Fibroblast of skin of abdomen (primary cell): ENCODE measurements around the gene NBR1.
"Not testable (repeated sequence)": the region's sequence is repeated elsewhere in the genome, so short reads cannot be mapped to it uniquely, and the experiment has no call there.

Experiments
- DNase-seq: peaks from one replicate; pipeline ENCODE4 v3.0.0-alpha.2; 2013

NBR1 gene

DNA sequence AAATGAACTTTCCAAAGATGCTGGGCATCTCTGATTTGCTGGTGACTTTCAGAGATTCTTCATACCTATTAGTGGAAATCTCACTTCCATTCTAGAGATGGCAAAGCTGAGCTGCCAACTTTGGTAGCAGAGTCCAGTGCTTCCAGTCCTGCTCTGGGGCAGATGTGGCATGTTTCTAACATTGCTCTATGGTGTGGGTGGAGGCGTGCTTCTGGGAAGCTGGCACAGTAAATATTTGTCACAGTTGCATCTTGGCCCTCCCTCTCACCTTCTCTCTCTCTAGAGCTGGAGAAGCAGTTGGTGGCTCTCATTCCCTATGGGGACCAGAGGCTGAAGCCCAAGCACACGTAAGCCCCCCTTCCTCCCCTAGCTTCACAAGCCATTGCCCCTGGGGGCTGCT, 42.5 kb downstream of the NBR1 start:
- no peak for DNase-seq

DNA sequence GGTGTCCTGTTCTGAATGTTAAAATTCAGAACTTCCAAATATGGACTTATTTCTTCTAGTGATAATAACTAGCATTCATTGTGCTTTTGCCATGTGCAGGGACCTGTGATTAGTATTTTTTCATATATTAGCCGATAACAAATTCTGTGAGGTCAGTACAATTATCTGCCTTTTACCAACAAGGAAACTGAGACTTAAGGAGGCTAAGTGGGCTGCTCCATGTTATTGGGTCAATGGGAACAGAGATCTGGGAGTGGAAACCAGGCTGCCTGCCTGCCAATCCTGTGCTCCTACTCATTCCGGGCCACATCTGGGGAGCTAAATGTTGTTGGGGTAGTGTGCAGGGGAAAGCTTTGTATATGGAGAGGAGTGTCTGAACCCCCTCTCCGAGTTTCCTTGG, 44.3 kb downstream of the NBR1 start:
- no peak for DNase-seq

DNA sequence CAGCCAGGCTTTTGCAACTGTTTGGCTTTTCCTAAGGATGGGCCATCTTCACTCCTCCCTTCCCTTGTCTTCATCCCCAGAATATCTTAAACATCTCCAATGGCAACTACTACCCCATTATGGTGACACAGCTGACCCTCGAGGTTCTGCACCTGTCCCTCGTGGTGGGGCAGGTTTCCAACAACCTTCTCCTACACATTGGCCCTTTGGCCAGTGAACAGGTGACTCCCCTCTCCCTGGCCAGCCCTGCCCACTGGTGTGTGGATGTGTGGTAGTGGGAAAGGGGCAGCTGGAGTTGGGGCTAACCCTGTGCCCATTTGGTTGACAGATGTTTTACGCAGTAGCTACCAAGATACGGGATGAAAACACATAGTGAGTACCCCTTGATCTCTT, 45.4 kb downstream of the NBR1 start:
- no peak for DNase-seq

DNA sequence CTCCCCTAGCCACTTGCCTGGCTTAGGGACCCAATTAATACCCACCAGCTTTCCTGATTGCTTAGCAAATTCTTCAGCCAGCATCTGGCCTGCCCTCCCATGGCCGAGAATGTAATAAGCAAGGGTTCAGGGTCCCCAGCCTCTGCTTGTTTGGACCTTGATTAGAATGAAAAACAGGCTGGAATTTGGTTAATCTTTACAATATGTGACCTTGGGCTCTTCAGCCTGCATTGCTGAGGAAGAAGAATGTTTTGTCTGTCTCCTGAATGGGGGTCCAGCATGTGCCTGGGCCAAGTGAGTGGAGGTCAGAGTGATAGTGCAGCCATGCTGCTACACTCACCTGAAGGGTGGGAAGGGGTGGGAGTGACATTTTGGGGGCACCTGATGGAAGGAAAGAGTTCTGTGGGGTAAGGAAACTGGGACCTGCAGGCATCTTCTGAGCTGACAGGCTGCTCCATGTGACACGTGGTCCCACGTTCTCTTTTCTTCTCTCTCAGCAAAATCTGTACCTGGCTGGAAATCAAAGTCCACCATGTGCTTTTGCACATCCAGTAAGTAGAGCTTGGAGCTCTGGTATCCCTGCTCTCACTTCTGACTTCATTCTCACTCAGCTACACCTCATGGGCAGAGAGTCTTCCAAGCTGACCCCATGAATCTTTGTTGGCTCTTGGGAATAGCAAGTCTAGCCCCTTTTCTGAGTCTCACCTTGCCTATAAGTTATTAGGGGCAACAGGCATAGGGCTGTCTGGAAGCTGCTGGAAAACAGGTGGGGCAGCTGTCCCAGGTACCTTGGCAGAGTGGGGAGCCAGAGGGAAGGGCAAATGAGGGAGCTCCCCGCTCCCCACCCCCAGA, 46.0 kb downstream of the NBR1 start:
- no peak for DNase-seq

DNA sequence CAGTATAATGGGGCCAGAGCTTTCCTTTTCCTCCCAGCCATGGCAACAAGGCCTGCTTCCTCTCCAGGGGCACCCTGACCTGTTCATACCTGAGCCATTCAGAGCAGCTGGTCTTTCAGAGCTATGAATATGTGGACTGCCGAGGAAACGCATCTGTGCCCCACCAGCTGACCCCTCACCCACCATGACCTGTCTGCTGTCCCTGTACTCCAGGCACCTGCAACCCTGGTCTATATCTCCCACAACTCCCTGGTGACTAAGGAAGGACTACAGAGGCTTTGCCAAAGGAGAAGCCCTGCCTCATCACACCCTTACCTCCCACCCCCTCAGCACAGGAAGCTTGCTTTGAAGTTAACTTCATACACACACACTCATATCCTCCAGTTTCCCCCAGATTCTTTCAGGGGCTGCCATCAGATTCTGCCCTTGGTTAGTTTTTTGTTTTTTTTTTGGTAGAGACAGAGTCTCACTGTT, 46.6 kb downstream of the NBR1 start:
- no peak for DNase-seq

DNA sequence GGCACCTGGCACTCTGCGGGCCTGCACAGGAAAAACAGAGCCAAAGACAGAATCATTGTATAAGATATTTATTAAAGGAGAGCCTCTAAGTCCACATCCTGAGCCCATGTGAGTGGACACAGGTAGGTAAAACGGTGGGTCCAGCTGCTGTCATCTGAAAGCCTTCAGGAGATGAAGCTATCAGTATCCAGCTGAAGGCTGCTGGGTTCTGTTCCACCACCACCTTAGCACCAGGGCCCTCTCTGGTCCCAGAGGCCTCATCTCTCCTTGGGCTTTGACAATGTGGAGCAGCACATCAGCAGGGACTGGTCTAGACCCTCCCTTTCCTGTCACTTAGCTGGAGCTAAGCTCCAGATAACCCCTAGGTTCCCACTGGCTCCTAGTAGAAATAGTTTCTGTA, 48.0 kb downstream of the NBR1 start:
- no peak for DNase-seq

DNA sequence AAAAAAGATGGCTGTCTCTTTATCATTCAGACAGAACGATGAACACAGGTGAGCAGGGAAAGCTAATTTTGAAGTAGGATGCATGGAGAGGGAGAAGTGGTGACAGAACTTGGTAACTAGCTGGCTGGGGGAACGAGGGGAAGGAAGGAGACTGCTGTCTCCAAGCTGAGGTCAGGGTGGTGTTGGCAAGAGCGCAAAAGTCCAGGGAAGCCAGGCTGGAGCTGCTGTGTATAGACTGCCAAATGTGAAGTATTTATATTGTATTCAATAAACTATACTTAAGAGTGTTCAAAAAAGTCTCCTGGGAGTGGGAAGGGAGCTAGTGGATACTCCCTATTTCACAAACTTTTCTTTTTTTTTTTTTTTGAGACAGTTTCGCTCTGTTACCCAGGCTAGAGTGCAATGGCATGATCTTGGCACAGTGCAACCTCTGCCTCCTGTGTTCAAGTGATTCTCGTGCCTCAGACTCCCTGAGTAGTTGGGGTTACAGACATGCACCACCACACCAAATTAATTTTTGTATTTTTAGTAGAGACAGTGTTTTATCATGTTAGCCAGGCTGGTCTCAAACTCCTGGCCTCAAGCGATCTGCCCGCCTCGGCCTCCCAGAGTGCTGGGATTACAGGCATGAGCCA, 48.8 kb downstream of the NBR1 start:
- no peak for DNase-seq

DNA sequence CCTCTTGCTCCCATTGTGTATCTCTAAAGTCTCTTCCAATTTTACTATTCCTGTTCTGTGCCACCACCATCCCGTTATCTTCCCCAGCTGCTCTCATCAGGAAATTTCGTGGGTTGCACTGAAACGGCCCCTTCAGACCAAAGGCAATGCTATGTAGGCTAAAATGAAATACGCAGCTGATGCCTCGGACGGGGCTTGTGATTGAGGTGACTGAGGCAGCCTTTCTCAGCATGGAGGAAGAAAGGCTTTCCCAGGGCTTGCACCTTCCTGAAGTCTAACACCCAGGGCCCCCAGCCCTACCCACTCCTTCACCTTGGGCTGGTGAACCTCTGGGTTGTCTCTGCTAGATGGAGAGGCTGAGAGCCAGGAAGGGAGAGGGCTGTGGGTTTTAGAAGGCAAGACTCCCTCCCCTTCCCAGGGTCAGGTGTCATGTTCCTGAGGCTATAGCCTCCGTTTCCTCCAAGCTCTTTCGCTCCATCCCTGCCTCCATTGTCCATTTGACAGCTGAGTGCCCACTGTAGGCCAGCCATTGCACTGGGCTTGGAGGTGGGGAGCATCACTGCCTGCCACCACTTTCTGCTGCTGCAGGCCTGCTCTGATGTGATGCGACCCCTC, 49.6 kb downstream of the NBR1 start:
- DNase-seq = no peak

DNA sequence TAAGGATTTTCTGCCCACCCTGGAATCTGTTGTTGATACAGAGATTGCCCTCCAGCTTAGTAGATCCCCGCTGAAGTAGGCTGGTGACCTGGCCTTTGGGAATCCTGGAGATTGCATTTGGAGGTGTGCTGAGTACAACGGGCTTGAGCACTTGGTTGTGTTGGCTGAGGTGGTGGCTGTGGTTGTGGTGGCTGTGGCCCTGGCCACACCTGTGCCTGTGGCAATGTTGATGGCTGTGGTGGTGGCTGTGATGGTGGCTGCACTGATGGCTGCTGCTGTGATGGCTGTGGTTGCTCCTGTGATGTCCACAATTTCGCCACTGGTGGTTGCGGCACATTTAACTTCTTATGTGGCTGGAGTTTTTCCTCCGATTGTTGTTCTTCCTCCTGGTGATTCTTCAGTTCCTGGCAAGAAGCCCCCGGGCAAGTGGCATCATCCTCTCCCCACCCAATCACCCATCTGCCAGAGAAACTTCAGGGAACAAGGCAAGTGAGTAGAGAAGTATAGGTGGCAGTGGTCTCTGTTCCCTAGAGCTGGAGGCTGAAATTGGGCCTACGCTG, 53.2 kb downstream of the NBR1 start:
- DNase-seq = no peak

DNA sequence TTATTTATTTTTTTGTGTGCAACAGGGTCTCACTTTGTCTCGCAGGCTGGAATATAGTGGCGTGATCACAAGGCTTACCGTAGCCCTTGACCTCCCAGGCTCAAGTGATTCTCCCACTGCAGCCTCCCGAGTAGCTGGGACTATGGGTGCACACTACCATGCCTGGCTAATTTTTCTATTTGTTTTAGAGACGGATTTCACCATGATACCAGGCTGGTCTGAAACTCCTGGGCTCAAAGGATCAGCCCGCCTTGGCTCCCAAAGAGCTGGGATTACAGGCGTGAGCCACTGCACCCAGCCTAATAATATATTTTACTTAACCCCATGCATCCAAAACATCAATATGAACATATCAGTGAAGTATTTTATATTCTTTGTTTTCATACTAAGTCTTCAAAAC, 55.4 kb downstream of the NBR1 start:
- DNase-seq = no peak

DNA sequence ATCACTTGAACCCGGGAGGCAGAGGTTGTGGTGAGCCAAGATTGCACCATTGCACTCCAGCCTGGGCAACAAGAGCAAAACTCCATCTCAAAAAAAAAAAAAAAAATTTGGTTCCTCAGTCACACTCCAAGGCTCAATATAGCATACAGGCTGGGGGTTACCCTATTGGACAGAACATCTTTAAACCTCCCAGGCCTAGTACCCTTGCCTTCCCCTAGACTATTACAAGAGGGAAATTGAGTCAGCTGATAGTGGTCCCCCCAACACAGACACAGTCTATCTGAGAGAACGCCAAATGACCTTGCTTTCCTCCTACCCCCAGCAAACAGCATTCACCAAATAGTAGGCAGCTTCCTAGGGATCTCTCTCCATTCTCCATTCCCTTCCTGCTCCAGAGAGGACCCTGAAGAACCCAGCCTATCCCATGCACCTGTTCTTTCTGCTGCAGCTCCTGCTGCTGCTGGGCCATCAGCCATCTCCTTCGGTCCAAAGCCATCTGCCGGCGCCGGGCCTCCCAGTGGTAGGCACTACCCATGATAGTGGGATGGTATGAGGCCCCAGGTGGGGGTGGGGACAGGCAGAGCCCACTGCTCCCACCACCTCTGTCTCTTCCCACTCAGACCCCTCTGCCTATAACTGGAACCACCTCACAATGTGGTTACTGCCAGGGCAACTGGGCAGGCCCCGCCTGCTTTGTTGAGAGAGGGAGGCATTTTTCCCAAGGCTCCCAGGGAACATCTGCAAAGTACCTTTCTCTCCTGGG, 57.2 kb downstream of the NBR1 start, which contains the start of gene CCDC200:
CCDC200 (minus strand) TSS at position 604 of the 763 bp plus-strand sequence; CDS start at position 535, 69 bp downstream.
- DNase-seq = not testable (repeated sequence)

DNA sequence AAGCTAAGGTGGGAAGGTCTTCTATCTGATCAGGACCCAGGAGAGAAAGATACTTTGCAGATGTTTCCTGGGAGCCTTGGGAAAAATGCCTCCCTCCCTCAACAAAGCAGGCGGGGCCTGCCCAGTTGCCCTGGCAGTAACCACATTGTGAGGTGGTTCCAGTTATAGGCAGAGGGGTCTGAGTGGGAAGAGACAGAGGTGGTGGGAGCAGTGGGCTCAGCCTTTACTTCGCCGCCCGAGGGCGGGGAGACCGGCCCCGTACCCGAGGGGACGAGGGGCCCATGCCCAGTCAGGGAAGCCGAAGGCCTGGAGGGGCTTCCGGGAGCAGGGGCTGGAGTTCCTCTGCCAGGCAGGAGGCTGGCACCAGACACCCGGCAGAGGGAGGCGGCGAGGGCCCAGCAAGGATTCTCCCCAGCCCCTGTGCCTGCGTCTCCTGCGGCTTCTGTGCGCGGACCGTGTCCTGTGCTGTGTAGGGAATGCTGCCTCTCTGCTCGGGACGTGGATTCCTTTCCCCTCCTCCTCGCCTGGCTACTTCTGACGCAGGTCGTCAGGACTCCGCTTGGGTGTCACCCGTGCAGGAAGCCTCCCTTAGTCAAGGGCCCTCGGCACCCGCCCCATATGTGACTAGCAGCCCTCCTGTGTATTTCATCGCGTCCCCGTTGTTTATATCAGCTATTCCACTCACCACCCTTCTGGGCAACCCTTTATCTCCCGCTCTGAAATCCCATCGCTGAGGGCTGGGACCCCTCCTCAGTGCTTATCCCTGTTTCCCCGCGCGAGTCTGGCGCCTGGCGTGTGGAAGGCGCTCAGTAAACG, 60.4 kb downstream of the NBR1 start:
- not testable (repeated sequence) for DNase-seq

DNA sequence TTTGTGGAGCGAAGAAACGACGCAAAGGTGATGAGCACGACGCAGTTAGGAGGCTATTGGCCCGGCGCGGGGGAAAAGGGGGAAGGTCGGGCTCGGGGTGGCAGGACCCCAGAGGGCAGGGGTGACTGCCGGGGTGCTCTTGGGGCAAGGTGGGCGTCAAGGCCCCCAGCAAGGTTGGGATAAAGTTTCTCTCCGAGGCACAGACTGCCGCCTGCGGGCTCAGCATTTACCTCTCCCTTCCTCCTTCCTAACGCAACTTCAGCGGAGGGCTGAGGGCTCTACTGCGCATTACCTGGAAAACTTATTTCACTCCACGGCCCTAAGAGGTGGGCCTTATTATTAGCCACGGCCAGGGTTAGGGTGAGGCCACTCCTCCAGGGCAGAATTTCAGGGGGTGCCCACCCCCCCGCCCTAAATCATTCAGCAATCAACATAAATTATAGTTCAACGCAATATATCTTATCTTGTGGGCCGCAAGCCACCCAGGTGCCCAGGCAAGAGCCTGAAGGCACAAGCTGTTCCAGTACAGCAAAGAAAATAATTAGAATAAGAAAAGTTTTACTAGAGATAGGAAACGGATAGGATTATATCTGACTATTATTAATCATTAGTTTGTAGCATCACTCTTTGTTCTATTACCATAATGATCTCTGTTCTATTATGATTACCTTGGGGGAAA, 61.1 kb downstream of the NBR1 start:
- DNase-seq = not testable (repeated sequence)

DNA sequence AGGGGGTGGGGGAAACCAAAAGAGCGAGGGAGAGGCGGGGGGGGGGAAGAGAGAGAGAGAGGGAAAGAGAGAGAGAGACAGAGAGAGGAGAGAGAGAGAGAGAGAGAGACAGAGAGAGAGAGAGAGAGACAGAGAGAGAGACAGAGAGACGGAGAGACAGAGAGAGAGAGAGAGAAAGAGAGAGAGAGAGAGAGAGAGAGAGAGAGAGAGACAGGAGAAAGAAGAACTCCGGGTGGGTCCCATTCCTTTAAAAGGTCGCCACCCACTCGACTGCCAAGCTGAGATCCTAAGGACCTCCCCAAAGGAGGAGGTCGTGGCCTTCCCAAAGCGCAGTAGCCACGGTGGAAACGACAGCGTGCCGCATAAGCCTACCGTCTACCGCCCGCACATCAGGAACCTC, 62.2 kb downstream of the NBR1 start:
- not testable (repeated sequence) for DNase-seq

DNA sequence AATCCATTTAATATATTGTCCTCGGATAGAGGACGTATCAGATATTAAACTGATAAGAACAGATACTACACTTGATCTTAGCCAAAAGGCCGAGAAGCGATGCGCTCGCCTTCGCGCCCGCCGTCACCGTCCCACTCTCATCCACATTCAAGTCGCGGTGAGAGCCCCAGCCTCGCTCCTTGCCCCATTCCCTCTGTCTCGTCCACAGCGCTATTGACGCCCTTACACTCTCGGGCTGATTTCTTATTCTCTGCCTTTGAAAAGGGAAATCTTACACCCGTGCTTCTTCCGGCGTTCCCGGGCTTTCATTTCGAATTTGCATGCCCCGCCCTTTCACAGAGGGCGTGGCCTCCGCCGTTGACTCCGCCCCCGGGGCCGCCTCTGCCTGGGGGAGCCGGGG, 62.9 kb downstream of the NBR1 start, which contains the start of gene RNU2-1:
RNU2-1 (minus strand) TSS at position 101 of the 400 bp plus-strand sequence.
- not testable (repeated sequence) for DNase-seq

DNA sequence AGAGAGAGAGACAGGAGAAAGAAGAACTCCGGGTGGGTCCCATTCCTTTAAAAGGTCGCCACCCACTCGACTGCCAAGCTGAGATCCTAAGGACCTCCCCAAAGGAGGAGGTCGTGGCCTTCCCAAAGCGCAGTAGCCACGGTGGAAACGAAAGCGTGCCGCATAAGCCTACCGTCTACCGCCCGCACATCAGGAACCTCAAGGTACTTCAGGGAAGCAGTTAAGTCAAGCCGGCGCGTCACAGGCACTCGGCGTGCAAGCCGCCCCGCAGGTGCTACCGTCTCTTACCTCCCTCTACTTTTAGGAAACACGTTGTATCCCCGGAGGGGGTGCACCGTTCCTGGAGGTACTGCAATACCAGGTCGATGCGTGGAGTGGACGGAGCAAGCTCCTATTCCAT, 68.6 kb downstream of the NBR1 start:
- not testable (repeated sequence) for DNase-seq

DNA sequence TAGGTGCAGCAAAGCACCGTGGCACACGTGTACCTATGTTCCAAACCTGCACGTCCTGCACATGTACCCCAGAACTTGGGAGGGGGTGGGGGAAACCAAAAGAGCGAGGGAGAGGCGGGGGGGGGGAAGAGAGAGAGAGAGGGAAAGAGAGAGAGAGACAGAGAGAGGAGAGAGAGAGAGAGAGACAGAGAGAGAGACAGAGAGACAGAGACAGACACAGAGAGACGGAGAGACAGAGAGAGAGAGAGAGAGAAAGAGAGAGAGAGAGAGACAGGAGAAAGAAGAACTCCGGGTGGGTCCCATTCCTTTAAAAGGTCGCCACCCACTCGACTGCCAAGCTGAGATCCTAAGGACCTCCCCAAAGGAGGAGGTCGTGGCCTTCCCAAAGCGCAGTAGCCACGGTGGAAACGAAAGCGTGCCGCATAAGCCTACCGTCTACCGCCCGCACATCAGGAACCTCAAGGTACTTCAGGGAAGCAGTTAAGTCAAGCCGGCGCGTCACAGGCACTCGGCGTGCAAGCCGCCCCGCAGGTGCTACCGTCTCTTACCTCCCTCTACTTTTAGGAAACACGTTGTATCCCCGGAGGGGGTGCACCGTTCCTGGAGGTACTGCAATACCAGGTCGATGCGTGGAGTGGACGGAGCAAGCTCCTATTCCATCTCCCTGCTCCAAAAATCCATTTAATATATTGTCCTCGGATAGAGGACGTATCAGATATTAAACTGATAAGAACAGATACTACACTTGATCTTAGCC, 69.8 kb downstream of the NBR1 start:
- not testable (repeated sequence) for DNase-seq

DNA sequence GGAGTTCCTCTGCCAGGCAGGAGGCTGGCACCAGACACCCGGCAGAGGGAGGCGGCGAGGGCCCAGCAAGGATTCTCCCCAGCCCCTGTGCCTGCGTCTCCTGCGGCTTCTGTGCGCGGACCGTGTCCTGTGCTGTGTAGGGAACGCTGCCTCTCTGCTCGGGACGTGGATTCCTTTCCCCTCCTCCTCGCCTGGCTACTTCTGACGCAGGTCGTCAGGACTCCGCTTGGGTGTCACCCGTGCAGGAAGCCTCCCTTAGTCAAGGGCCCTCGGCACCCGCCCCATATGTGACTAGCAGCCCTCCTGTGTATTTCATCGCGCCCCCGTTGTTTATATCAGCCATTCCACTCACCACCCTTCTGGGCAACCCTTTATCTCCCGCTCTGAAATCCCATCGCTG, 75.4 kb downstream of the NBR1 start:
- DNase-seq = not testable (repeated sequence)
